Caco-2 (cell line): ENCODE measurements around the gene DLG2. TPM values are rescaled to one million over a fixed set of nuclear protein-coding genes. Genes with fewer than 3 reads are reported as not detected.

Experiments
- BruUV-seq: library from RNA; stranded (reverse); fragments of 400-500 nt; replicated peaks from 2 replicates; lab custom pipeline; 2021; lab: Mats Ljungman, UMichigan
- CTCF ChIA-PET: fragments of 300-600 bp; sonication (Branson Sonifier 250); formaldehyde crosslinking; loops from one replicate; lab custom pipeline; 2022; ENCODE audit warnings: antibody characterized with exemption; lab: Charles Lee
- POLR2A ChIA-PET: fragments of 300-600 bp; sonication (Branson Sonifier 250); formaldehyde crosslinking; loops from one replicate; lab custom pipeline; 2022; ENCODE audit warnings: antibody characterized with exemption; lab: Charles Lee
- DNase-seq, 2 experiments: peaks; one replicate each; pipeline versions ENCODE4 v3.0.0 to v3.0.0-alpha.2; 2020 to 2022
- H3K27me3 ChIP-seq: replicated peaks from 2 replicates; pipeline ENCODE4 v1.6.0; 2011; ENCODE audit warnings: low read length; ENCODE audit not compliant: control insufficient read depth, insufficient read depth
- H3K36me3 ChIP-seq: 2 replicates; pipeline ENCODE4 v1.5.1; 2011; ENCODE audit warnings: low read length; ENCODE audit not compliant: control insufficient read depth, insufficient read depth
- H3K4me1 ChIP-seq: fragments of 250-450 bp; sonication (Bioruptor Pico); 2 replicates; pipeline ENCODE4 v1.5.1; 2020; ENCODE audit warnings: mild to moderate bottlenecking
- H3K4me3 ChIP-seq: 2 replicates; pipeline ENCODE4 v1.5.1; 2011; ENCODE audit warnings: low read depth, mild to moderate bottlenecking, control low read depth, low read length
- H3K9me3 ChIP-seq: fragments of 250-450 bp; sonication (Bioruptor Pico); 2 replicates; pipeline ENCODE4 v1.5.1; 2020; ENCODE audit warnings: mild to moderate bottlenecking, moderate library complexity
- H3K27ac Mint-ChIP-seq: one replicate; pipeline ENCODE4 v1.8.0; 2022; ENCODE audit warnings: mixed read lengths; ENCODE audit not compliant: unreplicated experiment
- H3K27me3 Mint-ChIP-seq: one replicate; pipeline ENCODE4 v1.8.0; 2022; ENCODE audit warnings: mixed read lengths; ENCODE audit not compliant: insufficient read depth, unreplicated experiment
- H3K36me3 Mint-ChIP-seq: one replicate; pipeline ENCODE4 v1.8.0; 2022; ENCODE audit warnings: mild to moderate bottlenecking, mixed read lengths; ENCODE audit not compliant: insufficient read depth, unreplicated experiment
- H3K4me1 Mint-ChIP-seq: one replicate; pipeline ENCODE4 v1.8.0; 2022; ENCODE audit warnings: low read depth, mixed read lengths; ENCODE audit not compliant: unreplicated experiment
- H3K4me3 Mint-ChIP-seq: one replicate; pipeline ENCODE4 v1.8.0; 2022; ENCODE audit warnings: mild to moderate bottlenecking, moderate library complexity, mixed read lengths; ENCODE audit not compliant: unreplicated experiment
- H3K9me3 Mint-ChIP-seq: one replicate; pipeline ENCODE4 v1.8.0; 2022; ENCODE audit warnings: mixed read lengths; ENCODE audit not compliant: unreplicated experiment
- CTCF ChIP-seq, 2 experiments: fragments of 200-600 bp in 1 of 2; IDR thresholded peaks; 1 replicate in 1 of 2; 2 replicates in 1 of 2; pipeline versions ENCODE4 v1.5.1 to v1.8.0; 2011 to 2022; ENCODE audit warnings: antibody characterized with exemption in 1 of 2, control low read depth in 1 of 2, inconsistent platforms in 1 of 2, low read depth in 1 of 2, low read length in 1 of 2, mild to moderate bottlenecking in 1 of 2, moderate library complexity in 1 of 2; ENCODE audit not compliant: insufficient read depth in 1 of 2, severe bottlenecking in 1 of 2, unreplicated experiment in 1 of 2
- intact Hi-C: fragments of 100-400 bp; cut with micrococcal nuclease; formaldehyde crosslinking; loops from one replicate; pipeline ENCODE4 v1.10.0; 2022; ENCODE audit not compliant: unreplicated experiment
- total RNA-seq: library from RNA; stranded (reverse); gene quantifications from 2 replicates; pipeline ENCODE4 v1.2.3, GENCODE V29; 2022

DLG2 gene
- total RNA-seq, 1 experiment from 2014 or later: 21.6 TPM

DNA sequence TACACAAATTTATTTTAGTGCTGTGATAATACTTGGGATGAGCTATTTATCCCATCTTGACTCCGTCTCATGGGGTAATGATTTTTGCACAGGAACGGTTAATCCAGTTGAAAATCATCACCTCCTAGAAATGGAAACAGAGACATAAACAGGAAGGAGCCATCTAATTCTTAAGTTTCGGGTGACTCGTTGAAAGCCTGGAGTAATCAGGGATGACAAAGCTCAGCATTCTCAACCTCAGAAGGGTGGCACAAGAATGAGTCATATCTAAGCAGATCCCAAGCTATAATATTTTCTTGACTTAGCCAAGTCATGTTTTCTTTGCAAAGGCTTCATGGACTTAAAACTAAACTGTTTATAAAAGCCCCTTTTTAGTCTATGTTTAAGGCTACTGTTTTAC is 2060.2 kb downstream of the DLG2 start:
- H3K9me3 ChIP-seq: peaks cover 4% of the 10 kb centered on the region; the same call in 1 of the 2 replicates
- no peak overlapping the region for H3K4me3 ChIP-seq
- H3K4me3 Mint-ChIP-seq: no peak overlapping the region
- POLR2A ChIA-PET: no interaction called here
- H3K36me3 ChIP-seq: no peaks in the 10 kb centered on the region
- H3K4me1 ChIP-seq: peaks cover 5% of the 10 kb centered on the region; the same call in 1 of the 2 replicates
- no peak overlapping the region for H3K27ac Mint-ChIP-seq
- BruUV-seq: no TSS peak
- TF ChIP-seq CTCF (IDR thresholded peaks at IDR 0.05; ENCODE audit: insufficient read depth in 1 of 2, low read depth in 1 of 2, low read length in 1 of 2, severe bottlenecking in 1 of 2, unreplicated experiment in 1 of 2): no peak
- H3K27me3 Mint-ChIP-seq: peaks cover 2% of the 10 kb centered on the region
- peaks cover 1% of the 10 kb centered on the region for H3K4me1 Mint-ChIP-seq
- H3K27me3 ChIP-seq: no peaks in the 10 kb centered on the region
- H3K9me3 Mint-ChIP-seq: no peaks in the 10 kb centered on the region
- DNase-seq: no peak
- no peaks in the 10 kb centered on the region for H3K36me3 Mint-ChIP-seq
- intact Hi-C loops: no loop called here
- CTCF ChIA-PET: no interaction called here

DNA sequence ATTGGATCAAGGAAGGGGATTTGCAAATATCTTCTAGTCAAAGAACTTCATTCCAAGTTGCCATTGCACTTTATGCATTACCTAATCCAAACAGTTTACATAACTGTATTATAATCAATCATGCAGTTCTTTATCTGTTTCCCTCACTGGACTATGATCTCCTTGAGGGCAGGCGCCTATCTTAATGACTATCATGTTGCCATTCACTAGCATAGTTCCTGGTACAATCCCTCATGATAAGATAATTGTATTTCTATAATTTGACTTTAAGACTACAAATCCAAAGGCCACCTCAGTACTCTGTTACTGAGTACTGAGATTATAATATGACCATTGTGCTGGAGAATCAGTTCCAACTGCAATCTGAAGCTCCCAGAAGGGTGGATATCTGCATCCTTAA is 2062.3 kb downstream of the DLG2 start:
- no peak overlapping the region for H3K4me3 ChIP-seq
- H3K36me3 ChIP-seq: no peaks in the 10 kb centered on the region
- H3K27me3 Mint-ChIP-seq: peaks cover 2% of the 10 kb centered on the region
- no peak for DNase-seq
- no peaks in the 10 kb centered on the region for H3K9me3 Mint-ChIP-seq
- no TSS peak for BruUV-seq
- H3K27me3 ChIP-seq: no peaks in the 10 kb centered on the region
- peaks cover 4% of the 10 kb centered on the region; the same call in 1 of the 2 replicates for H3K9me3 ChIP-seq
- no peaks in the 10 kb centered on the region for H3K4me1 Mint-ChIP-seq
- H3K36me3 Mint-ChIP-seq: no peaks in the 10 kb centered on the region
- H3K4me3 Mint-ChIP-seq: no peak overlapping the region
- ChIA-PET CTCF (no interaction called here), POLR2A (no interaction called here)
- no peak for TF ChIP-seq CTCF (IDR thresholded peaks at IDR 0.05; ENCODE audit: insufficient read depth in 1 of 2, low read depth in 1 of 2, low read length in 1 of 2, severe bottlenecking in 1 of 2, unreplicated experiment in 1 of 2)
- H3K27ac Mint-ChIP-seq: no peak overlapping the region
- no peaks in the 10 kb centered on the region for H3K4me1 ChIP-seq
- intact Hi-C loops: no loop called here

DNA sequence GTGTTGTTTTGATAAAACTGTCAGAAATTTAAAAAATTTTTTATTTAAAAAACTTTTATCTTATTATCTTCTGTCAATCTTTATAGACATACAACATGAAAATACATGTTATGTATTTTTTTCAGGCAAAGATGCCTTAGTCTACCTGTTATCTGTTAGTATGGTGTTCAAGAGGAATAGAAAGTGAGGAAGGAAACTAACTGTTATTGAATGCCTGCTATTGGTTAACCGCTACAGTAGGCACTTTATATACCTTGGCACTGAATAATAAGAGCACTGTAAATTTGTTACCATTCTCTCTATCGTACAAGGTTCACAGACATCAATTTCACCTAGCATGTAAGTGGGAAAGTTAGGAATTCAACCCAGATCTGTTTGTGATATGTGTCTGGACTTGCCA is 2068.9 kb downstream of the DLG2 start:
- Histone ChIP-seq H3K4me1 (no peaks in the 10 kb centered on the region), H3K27me3 (no peaks in the 10 kb centered on the region), H3K36me3 (no peaks in the 10 kb centered on the region), H3K9me3 (no peaks in the 10 kb centered on the region), H3K4me3 (no peak overlapping the region)
- Mint-ChIP-seq H3K9me3 (no peaks in the 10 kb centered on the region), H3K27ac (no peak overlapping the region), H3K36me3 (no peaks in the 10 kb centered on the region), H3K4me3 (no peak overlapping the region), H3K27me3 (no peaks in the 10 kb centered on the region), H3K4me1 (no peaks in the 10 kb centered on the region)
- no peak for TF ChIP-seq CTCF (IDR thresholded peaks at IDR 0.05; ENCODE audit: insufficient read depth in 1 of 2, low read depth in 1 of 2, low read length in 1 of 2, severe bottlenecking in 1 of 2, unreplicated experiment in 1 of 2)
- intact Hi-C loops: no loop called here
- ChIA-PET CTCF (no interaction called here), POLR2A (no interaction called here)
- no peak for DNase-seq
- BruUV-seq: no TSS peak
